HG03469 (cell line): ENCODE data around the gene NFIA.

Source experiments
- ATAC-seq: cut with Tn5 transposase; IDR thresholded peaks from one replicate; pipeline ENCODE4 v1.9.1; 2021; ENCODE audit warnings: mild to moderate bottlenecking, moderate library complexity, moderate number of reproducible peaks; ENCODE audit not compliant: unreplicated experiment

NFIA gene

DNA sequence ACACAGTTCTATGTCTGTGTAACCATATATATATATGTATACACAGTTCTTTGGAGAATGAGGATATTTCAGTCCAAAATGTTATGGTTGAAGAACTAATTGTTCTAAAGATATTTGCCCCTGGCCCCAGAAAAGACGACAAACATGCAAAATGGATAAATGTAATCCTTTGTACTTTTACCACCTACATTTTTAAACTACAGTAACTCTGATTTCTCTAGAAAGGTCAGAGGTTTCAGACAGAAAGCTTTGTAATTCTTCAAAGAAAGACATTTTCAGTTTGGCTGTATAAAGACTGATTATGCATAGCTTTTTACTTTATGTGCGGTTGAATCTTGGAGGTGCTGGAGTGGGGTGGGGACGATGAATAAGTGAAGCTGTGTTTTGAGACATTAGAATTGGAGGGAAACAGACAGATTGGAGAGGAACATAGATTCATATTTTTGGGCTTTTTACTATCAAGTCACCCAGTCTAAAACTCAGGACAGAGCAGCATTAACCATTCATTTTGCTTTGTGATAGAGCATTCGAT is 16.6 kb downstream of the NFIA start:
- ATAC-seq: no peak

DNA sequence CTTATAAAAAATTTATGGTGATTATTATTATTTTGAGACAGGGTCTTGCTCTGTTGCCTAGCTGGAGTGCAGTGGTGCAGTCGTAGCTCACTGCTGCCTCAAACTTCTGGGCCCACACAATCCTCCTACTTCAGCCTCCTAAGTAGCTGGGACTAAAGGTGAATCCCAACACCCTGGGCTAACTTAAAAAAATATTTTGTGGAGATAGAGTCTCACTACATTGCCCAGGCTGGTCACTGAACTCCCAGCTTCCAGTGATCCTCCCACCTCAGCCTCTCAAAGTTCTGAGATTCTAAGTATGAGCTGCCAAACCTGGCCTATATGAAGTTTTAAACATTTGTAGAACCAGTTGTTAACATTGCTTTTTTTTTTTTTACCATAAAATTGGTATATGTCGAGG is 18.2 kb downstream of the NFIA start:
- ATAC-seq: no peak

DNA sequence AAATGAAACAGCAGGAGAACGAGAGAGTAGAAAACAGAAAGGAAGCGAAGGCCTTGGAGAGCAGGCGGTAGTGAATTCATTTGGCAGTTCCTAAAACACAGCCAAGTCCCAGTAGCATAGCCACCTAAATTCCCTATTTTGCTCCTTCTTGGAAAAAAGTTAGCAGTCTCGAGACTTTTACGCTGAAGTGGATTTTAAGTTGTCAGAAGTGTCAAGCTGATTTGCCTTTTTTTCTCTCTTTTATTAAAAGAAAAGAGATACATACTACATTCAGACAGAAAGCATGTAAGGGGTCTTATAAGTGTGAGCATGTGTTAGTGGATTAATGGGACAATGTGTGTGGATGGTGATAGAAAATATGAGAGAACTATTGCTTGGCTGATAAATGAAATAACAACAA is 19.2 kb downstream of the NFIA start:
- no peak for ATAC-seq

- ATAC-seq: no peak
Observed at GRCh38 chr1:61102041-61102440, 19.7 kb downstream of the NFIA start.

- ATAC-seq: no peak
Observed at GRCh38 chr1:61102621-61103020, 20.3 kb downstream of the NFIA start.

GRCh38 chr1:61104220-61104671 is 21.9 kb downstream of the NFIA start:
- ATAC-seq: no peak

DNA sequence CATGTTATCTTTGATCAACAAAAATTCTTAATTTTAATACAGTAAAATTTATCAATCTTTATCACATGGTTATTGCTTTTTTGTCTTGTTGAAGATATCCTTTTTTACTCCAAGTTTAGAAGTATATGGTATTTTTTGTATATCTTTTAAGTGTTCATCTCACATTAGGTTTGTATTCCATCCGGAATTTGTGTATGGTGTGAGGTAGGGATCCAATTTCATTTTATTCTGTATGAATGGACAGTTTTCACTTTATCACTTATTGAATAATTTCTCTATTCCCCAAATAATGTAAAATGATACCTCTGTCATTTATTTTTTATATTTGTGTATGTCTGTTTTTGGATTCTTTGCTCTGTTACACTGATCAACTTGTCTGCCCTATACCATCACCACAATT is 25.3 kb downstream of the NFIA start:
- ATAC-seq: no peak

DNA sequence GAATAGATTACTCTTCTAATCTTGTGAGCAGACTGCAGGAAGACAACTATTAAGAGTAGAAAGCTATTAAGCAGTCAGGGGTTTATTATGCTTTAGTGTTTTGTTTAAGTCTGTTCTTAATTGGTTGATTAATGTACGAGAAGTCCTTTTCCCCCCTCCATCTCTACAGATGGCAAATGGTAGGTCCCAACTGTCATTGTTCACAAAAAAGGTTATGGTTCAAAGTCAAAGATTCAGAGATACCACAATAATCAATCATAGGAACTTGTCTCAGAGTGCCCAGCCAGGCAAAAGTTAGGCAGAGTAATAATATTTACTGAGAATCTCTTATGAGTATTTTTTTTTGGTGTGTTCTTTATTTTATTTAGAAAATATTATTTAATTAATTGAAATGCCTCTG is 26.8 kb downstream of the NFIA start:
- no peak for ATAC-seq

DNA sequence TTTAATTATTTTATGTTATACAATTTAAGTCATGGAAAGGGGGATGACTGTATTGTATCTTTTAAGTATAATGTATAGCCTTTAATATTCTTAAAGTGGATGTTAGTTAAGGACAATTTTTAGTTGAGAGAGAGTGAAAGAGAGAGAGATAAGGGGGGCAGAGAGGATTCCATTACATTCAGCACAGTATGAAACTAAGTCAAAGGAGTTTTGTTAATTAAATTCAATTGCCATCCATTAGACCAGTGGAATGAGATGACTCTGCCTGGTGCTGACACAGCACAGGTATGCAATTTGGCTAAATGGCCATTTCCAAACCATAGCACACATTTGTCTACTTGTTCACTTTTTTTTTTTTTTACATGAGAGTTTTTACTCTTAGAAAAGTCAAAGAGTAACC is 27.5 kb downstream of the NFIA start:
- ATAC-seq: no peak

GRCh38 chr1:61110554-61110953 is 28.2 kb downstream of the NFIA start:
- no peak for ATAC-seq

- no peak for ATAC-seq
Observed at GRCh38 chr1:61111084-61112004, 29.0 kb downstream of the NFIA start.

- ATAC-seq: no peak
Observed at GRCh38 chr1:61114178-61114870, 32.0 kb downstream of the NFIA start.

GRCh38 chr1:61115436-61115835 is 33.1 kb downstream of the NFIA start:
- no peak for ATAC-seq

GRCh38 chr1:61116421-61116820 is 34.1 kb downstream of the NFIA start:
- ATAC-seq: no peak

GRCh38 chr1:61117283-61117682 is 34.9 kb downstream of the NFIA start:
- ATAC-seq: no peak

DNA sequence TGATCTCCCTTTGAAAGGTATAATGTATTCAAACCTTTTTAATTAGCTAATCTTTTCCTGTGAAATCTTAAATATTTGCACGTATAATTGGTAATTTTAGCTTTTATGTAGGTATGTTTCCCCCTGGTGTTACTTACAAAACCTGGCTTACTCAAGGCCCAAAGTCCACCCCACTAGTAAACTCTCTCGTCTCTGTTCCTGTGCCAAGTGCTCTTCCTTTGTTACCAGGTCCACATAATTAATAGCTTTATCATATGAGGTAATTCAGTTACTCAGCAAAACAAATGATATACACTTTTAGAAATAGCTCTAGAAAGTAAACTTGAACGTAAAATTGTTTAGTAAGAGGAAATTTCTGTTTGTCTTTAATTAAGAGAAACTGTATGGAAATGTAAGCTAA is 36.7 kb downstream of the NFIA start:
- no peak for ATAC-seq

DNA sequence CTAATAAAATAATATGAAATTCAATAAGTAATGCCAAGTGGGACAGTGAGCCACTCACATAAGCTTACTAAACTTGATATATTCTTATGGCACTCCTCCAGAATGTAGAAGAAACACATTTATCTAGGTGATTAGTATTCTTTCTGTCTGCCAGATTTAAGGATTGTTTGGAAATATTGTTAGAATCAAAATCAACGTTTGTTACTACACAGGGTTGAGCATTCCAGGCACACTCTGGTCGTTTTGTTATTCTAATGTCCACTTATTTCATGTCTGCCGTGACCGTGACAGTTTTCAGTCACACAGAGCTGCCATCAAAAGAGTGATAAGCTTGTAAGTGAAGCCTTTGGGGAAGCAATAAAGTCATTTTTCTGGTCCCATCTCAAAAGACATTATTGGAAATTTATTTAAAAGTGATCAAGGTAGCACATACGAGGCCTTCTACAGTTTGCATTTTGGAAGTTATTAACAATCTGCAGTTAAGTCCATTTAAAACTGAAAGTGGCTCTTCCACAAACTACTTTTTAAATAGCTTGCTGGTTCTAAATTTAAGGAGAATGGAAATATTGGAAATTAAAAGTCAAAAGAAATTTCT is 38.0 kb downstream of the NFIA start:
- no peak for ATAC-seq

DNA sequence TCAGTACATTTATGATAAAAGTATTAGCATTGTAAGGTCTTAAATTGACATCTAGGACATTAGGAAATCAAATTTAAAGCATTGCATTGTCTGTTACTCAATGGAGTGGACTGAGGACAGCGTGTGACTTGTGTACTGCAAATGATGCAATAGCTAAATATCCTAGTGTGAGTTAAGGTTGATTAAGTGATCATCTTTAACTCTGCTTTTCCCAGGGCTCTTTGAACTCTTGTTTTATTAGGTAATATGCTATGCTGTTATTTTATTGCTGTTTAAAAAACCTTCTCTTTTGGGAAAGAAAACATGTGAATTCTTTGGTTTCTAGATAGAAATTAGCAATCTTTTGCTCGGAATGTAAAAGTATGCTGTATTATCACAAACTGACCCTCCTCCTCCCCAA is 38.6 kb downstream of the NFIA start:
- no peak for ATAC-seq

GRCh38 chr1:61121631-61122030 is 39.3 kb downstream of the NFIA start:
- ATAC-seq: no peak

- no peak for ATAC-seq
Observed at GRCh38 chr1:61122389-61122788, 40.0 kb downstream of the NFIA start.

DNA sequence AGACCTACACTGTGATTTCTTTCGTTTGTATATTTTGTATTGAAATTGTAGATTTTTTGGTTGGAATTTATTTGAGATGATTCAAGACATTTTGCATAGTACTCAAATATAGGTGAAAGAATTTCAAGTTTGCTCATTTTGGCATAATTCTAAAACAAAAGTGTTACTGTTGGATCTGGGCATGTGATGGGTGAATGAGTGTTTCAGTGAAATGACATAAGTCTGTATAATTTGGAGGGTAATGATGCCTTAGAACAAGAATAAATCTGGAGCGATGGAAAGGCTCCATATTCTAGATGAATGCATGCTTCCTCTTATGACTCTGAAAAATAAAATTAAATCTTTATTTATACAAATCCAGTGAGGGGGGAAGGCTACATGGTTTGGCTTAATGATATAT is 41.0 kb downstream of the NFIA start:
- no peak for ATAC-seq

DNA sequence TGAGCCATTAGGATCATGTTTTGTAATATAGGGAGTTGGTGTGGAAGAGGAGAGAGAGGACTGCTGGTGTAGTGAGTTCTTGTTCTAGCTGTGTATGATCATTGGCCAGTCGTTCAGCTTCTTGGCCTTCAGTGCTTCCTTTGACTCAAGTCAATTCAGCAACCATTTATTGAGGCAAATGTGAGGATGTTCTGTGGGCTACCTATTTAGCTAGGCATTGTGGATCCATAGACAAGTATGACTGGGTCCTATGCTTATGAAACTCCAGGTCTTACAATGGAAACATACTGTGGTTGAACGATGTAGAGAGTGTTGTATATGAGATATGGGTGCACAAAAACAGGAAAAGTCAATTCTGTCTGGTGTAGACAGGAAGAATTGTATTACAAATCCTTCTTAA is 41.7 kb downstream of the NFIA start:
- no peak for ATAC-seq
